Keratinocyte (primary cell): ENCODE data around the gene FHDC1.

Experiments used
- EZH2 ChIP-seq: IDR thresholded peaks from one replicate; pipeline ENCODE4 v1.6.1; 2012; ENCODE audit warnings: inconsistent platforms, mild to moderate bottlenecking, low read length, moderate library complexity
- TF ChIP-seq, protein P1 (sequence below), 3 experiments: IDR thresholded peaks in 1 of 3; conservative IDR thresholded peaks in 1 of 3; optimal IDR thresholded peaks in 1 of 3; 2 replicates in 2 of 3; 3 replicates in 1 of 3; pipeline versions ENCODE3 to v1.5.1; 2011; ENCODE audit warnings: low read length in 3 of 3, mild to moderate bottlenecking in 3 of 3, moderate library complexity in 2 of 3, control low read depth in 1 of 3, inconsistent platforms in 1 of 3; ENCODE audit not compliant: insufficient read depth in 2 of 3; ENCODE audit errors: extremely low read depth in 1 of 3

DNA sequence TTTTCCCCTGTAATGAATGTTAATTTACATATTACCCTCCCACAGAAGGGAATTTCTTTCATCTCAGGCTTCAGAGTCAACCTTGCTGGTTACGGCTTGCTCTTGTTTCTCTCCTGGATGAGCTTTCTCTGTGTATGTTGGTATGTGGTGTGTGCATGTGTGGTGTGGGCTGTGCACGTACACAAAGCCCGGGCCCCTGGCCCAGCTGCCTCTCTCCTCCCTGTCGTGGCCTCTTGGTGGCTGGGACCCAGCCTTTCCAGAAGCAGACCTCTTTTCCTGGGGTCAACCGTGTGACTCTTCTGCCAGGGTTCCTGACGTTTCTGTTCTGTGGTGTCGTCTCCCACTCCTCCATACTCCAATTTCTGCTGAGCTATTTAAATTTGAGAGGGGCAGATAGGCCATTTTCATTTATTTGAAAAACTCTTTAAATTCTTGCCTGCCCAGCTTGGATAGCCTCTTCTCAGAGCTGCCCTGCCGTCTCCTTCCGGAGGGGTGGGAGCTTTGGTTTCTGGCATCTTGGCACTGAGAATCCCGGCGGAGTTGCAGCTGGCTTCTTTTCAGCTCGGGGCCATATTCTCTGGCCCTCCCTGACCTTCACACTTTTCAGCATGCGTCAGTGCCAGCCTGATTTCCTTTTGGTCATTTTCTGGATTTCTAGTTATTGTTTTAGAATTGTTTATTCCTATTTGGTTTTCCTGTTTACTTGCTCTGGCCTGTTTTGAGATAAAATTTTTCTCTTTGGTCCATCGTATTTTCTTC lies 25.1 kb downstream of the FHDC1 start:
- TF ChIP-seq, protein P1, sequence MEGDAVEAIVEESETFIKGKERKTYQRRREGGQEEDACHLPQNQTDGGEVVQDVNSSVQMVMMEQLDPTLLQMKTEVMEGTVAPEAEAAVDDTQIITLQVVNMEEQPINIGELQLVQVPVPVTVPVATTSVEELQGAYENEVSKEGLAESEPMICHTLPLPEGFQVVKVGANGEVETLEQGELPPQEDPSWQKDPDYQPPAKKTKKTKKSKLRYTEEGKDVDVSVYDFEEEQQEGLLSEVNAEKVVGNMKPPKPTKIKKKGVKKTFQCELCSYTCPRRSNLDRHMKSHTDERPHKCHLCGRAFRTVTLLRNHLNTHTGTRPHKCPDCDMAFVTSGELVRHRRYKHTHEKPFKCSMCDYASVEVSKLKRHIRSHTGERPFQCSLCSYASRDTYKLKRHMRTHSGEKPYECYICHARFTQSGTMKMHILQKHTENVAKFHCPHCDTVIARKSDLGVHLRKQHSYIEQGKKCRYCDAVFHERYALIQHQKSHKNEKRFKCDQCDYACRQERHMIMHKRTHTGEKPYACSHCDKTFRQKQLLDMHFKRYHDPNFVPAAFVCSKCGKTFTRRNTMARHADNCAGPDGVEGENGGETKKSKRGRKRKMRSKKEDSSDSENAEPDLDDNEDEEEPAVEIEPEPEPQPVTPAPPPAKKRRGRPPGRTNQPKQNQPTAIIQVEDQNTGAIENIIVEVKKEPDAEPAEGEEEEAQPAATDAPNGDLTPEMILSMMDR (optimal IDR thresholded peaks at IDR 0.05 in 1 of 3, IDR thresholded peaks at IDR 0.05 in 1 of 3, conservative IDR thresholded peaks at IDR 0.05 in 1 of 3; ENCODE audit: extremely low read depth in 1 of 3, insufficient read depth in 2 of 3, low read length in 3 of 3), result no peak
- no peak for TF ChIP-seq EZH2
